ENCODE measurements around the gene POSTN.

Gene POSTN, protein sequence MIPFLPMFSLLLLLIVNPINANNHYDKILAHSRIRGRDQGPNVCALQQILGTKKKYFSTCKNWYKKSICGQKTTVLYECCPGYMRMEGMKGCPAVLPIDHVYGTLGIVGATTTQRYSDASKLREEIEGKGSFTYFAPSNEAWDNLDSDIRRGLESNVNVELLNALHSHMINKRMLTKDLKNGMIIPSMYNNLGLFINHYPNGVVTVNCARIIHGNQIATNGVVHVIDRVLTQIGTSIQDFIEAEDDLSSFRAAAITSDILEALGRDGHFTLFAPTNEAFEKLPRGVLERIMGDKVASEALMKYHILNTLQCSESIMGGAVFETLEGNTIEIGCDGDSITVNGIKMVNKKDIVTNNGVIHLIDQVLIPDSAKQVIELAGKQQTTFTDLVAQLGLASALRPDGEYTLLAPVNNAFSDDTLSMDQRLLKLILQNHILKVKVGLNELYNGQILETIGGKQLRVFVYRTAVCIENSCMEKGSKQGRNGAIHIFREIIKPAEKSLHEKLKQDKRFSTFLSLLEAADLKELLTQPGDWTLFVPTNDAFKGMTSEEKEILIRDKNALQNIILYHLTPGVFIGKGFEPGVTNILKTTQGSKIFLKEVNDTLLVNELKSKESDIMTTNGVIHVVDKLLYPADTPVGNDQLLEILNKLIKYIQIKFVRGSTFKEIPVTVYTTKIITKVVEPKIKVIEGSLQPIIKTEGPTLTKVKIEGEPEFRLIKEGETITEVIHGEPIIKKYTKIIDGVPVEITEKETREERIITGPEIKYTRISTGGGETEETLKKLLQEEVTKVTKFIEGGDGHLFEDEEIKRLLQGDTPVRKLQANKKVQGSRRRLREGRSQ

DNA sequence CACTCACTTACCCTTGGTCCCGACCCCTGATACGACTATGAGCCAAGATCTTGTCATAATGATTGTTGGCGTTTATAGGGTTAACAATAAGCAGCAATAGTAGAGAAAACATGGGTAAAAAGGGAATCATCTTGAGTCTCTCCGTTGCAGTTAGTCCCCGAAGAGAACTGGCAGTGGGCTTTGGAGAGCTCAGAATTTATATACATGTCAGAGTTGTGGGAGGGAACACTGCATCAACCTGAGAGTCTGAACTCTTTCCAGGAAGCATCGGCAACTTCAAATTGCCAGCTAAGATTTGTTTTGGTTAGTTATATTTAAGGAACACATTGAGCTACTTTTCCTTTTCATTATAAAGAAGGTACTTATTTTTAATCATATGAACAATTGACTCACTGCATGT, at the start of gene POSTN:
TSS of gene POSTN (minus strand) at position 172 of the 400 bp plus-strand sequence. CDS start at position 130, 42 bp downstream.
- DNase-seq: no peak

DNA sequence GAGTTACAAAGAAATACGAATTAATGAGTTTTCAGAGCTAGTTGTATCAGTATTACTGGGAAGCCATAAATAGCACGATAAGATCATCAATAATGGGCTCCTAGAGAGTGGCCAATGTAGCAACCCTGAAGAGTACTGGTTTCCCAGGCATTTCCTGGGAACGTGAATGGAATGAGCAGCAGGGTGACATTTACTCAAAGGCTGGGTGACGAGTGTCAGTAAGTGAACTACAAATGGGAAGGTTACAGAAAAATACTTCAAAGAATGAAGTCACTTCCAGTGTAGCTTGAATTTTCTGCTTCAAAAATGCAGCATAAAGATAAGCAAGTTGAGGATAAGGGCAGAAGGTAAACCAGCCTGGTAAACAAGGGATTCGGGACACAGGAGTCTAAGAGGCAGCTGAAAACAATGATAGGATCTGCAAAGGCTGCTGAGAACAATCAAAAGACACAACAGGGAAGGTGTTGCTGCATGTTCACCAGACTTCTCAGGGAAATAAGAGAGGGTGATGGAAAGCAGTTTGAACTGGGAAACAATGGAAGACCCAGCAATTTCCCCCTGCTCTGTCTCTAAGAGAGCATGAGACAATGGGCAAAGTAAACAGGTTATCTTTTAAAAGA, 48.6 kb upstream of the POSTN start:
- DNase-seq: no peak

DNA sequence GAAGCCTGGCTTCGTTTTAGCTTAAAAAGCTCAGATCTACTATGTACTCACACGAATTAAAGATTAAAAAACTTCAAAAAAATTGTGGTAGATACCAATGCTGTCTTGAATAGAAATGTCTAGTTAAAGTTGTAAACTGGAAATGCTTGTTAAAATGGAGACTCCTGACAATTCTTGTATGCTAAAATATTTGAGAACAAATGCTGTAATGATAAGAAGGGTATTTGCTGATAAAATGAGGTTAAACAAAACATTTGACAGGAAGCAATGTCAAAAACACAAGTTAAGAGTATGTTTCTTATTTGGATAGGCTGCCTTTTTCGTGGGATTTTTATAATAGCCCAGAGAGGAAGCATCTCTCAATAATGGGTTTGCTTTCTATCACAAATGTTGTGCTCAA, 48.0 kb upstream of the POSTN start:
- no peak for DNase-seq

DNA sequence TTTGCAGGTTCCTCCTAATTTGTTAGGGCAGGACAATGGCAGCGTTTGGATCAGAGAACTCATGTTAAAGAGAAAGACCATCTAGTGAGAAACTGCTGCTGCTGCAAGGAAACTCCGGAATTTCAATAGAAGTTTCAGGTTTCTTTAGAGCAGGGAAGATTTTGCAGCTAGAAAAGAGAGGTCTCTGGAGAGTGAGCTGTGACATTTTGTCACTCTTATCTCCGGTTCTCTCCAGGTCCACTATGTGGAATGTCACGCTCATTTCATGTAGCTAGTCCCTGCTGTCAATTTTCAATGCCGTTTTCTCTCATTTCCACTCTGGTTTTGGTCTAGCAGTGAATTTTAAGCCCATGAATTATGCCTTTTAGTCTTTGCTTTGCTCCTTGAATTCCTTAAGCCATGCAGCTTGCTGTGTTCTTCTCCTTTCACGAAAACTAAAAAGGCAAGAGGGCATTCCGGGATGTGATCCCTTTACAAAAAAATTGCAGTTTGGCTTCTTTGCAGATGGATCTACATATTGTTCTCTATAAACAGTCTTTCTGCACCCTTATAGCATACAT, 46.7 kb upstream of the POSTN start:
- DNase-seq: no peak

DNA sequence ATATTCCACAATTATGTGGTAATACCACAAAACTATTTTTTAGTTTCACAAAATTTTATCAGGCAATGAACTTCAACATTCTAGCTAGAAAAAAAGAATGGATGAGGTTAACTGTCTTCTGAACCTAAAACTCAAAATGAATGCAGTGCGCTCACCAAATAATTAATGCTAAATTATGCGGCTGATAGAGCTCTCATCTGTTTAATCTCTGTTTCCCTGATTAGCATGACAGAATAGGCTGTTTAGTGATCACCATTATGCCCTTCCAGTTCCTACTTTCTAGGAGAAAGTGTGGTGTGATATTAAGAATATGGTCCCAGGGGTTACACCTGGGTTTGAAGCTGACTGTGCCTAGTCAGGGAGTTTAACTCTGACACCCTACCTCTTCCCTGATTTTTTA, 42.8 kb upstream of the POSTN start:
- no peak for DNase-seq

DNA sequence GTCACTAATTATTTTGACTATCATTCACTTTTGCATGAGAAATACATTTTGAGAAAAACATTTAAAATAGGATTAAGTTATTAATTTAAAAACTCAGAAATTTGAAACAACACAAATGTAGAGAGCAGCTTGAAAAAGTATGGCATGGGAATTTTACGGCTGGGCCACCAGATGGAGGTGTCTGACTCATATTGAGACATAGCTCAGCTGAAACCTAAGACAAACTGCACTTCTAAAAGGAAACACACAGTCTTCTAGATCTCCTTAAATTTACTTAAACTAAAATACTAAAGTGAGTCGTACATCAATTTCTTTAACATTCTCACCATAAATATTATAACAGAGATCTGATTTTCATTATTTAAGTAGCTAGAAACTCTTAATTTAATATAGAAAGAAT, 41.9 kb upstream of the POSTN start:
- DNase-seq: no peak

DNA sequence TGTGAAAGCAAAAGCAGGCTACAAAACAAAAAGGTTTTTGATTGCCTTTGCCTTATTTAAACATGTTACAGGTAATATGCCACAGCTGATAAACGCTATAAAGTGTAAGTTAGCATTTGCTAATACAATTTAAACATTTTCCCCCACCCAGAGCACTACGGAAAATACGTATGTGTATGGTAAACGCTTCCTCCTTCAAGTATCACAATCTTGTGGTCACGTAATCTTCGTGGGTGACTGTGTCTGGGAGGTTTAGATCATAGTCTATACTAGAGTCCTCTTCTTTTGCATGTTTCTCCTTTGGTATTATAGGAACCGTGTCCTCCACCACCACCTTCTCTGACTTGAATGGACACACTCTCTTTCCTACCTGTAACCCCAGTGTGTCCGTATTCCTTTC, 38.1 kb upstream of the POSTN start:
- no peak for DNase-seq

DNA sequence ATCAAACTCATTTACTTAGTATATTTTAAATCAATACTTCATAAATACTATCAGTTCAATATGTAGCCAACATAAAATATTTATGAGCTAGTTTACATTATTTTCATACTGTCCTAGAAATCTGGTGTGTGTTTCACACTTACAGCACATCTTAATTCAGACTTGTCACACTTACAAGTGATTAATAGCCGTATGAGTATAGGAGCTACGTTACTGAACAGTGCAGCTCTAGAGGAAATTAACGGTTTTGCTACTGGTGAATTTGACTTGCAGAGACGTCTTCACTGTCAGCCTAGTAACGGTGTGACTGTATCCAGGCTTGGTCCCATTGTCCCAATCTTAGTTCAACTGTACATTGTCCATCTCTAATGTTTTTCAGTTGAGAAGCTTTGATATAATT, 33.7 kb upstream of the POSTN start:
- no peak for DNase-seq

DNA sequence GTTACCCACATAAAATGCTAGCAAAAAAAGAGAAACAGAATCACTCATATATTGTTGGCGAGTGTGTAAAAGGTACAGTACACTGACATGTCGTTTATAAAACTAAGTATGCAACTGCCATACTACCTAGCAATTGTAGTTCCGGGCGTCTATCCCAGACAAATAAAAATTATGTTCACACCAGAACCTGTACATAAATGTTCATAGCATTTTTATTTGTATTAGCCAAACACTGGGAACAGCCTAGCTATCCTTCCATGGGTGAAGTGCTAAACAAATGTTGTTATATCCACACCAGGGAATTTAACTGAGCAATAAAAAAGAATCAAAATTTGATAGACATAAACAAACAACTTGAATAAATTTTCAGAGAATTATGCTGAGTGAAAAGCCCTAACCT, 28.9 kb upstream of the POSTN start:
- DNase-seq: no peak

DNA sequence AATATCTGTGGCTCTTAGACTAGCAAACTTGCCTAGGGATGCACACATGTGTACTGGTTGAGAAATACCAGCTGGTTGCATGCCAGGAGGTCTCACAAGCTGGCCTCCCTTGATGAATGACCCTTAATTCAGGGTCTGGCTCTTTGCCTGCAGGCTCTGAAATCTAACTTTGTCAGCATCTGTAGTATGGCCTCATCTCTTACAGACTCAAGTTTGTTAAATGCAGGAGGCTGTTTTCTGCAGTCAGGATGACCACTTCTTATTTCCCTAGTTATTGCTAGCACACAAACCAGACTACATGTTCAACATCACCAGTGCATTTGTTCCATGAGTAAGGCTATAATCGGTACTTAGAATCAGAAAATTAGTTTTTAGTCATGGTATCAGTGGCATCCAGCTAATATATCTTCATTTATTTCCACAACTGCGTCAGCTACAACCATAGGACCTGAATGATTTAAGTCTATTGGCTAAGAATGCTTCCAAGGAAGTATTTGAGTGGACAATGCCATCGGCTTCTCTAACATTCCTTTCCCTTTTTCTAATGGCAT, 23.3 kb upstream of the POSTN start:
- DNase-seq: no peak

DNA sequence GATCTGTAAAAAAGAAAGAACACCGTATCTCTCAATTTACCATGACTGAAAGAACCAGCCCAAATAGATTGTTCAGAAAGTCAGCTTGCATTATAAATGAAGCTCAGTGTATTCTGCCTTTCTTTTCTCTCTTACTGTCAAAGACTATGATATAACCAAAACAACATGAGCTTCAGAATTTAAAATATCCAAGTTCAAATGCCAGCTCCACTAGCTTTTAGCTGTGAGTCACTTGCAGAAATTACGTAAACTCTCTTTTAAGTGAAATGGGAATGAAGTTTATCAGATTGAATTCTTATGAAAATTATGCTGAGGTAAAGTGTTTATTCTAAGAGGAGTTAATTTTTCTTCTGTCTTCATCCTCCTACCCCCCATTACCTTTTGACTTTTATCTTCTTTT, 20.0 kb upstream of the POSTN start:
- DNase-seq: no peak

DNA sequence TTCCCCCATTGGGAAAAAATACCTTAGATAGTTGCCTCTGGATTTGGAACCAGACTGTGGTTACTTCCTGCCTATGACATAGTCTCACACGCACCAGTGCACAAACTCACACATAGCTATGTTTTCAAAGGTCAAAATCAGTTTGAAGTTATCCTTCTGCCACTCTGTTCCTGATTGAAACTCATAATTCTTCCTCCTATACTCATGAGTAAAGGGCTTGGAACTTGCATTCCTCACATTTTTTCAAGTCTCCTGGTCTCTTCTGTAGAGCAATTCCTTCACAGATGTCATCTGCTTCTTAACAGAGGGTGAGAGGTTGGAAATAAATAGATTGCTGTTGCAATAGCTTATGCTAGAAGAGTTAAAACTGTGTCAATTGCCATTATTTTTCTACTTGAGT, 18.6 kb upstream of the POSTN start:
- DNase-seq: no peak

DNA sequence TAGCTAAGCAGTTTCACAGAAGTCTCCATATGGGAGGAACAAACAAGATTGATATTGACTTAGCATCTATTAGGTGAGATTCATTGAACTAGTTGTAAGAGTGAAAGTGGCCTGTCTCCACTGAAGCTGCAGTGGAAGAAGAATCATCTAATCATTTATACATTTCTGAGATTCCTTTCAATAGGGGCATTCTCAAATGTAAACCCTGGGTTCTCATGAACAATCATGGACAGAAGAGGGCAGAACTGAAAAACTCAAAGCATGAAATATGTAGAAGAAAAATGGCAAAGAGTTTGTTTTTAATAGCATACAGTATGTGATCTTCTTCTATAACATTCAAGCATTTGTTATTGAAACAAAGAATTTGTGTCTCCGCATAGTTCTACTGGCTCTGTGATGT, 17.6 kb upstream of the POSTN start:
- DNase-seq: no peak

DNA sequence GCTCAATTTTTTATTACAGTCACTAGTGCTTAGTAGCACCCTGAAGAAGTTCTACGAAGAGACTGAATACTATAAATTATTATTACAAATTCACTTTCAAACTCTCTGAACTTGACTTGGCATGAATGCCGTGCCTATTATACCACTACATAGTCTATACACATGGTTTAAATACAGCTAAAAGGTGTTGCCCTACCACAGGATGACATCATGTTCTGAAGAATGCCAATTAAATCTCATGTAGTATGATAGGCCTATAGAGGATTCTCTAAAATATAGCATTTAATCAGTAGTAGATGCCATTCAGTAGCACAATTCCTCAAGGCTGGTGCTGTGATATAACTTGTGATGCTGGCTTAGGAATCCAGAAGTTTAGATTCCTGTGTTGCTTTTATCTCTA, 16.7 kb upstream of the POSTN start:
- no peak for DNase-seq

DNA sequence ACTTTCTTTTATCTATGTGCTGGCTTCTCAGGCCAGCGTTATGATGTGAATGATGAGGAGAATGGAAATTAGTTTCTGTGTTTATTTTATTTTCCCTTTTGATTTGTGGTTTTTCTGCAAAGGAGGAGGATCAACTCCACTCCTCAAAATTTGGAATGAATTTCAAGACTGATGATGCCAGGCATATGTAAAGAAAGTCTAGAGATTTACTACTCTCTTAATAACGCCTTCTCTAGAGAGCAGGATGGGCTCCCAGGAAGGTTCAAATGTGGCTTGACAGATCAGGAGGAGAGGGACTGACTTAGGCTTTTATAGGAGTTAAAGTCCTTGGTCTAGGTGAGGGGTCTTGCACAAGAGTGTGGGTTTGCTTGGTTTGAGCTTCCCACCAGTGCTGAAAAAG, 15.1 kb upstream of the POSTN start:
- DNase-seq: no peak

DNA sequence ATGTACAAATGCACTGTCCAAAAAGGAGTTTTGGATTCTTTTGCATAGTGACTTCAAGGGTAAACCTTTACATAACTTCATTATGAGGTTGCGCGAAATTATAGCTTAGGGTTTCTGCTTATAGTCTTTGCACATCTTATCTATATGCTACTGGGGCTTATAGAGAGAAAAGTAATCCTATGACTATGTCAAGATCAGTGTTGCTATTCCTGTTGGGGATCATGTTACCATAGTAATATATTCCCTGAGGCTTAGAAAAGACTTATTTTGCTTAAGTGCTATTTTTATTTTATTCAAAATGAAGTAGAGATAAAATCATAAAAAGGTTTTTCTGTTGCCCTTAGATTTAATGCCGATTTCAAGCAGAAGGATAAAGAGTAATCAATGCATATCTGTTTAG, 14.7 kb upstream of the POSTN start:
- DNase-seq: no peak

DNA sequence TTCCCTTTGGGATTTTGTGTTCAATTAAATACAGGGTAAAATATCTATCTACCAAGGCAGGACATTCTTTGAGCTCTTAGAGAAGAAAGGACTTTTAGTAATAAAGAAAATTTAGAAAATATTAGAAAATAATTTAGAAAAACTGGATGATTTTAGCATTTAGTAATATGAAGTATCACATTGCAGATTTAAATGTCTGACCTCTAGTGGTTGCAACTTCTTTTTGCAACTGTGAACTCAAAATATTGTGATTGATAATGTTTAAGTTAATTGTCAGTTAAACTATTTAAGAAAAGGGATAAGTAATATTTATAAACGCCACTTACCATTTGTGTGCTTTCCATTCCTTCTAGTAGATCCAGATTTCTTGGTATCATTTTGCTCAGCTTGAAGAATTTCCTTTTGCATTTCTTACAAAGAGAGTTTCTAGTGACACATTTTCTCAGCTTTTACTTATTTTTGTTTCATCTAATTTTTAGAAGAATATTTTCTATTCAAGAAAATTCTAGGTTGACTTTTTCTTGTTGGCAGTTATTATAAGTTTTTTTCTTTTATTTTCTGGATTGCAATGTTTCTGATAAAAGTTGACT, 10.3 kb upstream of the POSTN start:
- no peak for DNase-seq

DNA sequence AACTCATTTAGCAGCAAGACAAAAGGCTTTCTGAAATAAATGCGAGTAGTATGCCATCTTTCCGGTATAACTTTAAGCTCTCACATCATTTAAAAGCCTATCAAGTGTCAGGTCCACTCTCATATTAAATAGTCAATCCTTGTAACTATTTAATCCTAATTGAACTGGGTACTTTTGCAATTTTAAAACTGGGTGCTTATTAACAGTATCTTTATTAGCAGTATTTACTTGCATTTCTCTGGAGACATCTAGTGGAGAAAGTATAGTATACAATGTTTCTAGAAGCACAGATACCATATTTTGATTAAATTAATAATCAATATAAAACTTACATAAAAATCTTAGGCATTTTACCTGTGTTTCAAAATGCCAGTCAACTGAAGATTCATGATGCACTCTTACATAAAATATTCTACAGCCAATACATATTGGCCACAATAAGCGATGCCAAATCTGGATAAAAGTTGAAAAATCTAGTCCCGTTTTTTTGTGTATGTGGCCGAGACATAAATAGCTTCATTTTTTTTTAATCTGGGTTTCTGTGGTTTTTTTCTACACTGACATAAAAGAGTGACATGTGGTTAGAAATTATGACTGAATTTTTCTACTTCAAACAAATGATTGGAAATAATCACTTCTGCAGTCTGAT, 4.3 kb upstream of the POSTN start:
- DNase-seq: no peak

DNA sequence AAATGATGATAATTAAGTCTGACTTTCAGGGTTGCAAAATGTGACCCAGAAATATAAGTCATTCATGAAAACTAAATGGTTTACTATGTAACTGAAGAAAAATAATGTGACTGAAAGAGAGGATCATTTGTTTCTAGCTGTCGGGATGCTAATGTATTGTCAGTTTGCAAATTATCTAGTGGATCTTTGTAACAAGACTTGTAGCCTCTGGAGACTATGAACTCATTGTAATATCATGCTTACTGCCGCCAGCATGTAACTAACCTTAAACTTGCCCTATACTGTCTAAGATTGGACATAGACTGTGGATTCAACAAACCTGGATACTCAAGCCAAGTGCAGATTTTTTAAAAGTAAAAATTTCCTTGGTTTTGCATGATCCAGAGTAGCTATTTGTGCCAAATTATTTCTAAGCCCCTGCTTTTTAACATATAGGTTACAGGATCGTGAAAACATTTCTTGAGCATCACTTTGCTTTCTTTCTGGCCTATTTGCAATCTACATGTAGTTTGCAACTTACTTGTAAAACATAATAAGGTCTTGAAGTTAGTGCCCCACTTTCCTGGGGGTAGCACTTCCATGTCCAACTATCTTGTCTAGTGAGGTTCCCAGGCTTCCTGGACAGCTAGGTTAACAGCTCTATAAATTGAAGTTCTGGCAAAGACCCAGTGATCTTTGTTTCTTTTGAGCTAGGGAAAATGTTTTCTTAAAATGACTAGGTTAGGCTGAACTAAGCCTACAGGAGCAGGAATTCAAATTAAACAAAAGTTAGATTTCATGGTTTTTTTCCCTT, 3.3 kb upstream of the POSTN start:
- no peak for DNase-seq

DNA sequence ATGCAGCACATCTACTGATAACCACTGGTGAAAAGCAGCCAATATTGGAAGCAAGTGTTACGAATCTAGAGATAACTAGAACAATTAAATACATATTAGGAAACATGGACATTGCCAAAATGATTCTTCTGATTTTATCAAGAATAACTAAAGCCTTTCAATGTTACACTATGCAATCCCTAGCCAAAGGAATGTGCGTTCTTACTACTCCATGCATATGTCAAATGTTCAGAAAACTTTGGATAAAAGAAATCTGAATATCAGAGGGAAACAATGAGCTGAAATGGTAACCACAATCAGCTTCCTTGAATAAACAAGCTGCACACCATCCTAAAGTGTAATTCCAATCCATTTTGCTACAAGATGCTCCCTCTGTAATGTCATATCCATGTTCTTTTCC, 951 bp upstream of the POSTN start:
- no peak for DNase-seq

DNA sequence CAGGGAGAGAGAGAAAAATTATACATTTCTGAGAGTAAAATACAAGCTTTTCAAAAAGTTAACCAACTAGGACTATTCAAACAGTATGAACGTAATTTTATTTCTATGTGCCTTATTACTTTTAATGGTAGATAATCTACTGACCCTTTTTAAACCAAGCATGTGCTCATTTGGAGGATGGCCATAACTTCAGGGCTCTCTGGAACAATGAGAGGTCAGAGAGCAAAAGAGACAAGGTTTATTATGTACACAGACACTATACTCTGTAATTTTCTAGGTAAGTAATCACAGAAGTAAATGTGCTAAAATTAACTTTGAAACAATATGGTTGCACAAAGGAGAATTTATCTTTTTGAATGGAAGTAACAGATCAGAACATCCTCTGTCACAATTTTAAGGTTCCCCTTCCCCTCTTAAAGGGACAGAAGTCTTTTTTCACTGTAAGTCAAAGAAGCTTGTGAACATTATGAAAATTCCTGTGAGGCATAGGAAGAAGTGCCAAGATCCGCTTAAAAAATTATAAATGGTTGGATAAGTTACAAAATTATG, 1.0 kb downstream of the POSTN start:
- no peak for DNase-seq
